Endothelial cell of umbilical vein (primary cell): ENCODE results near the gene CACNA1B. TPM values are rescaled to one million over a fixed set of nuclear protein-coding genes. Genes with fewer than 3 reads are reported as not detected.

Experiments
- BruUV-seq: library from RNA; stranded (reverse); fragments of 400-500 nt; replicated peaks from 2 replicates; lab custom pipeline; 2021; lab: Mats Ljungman, UMichigan
- CTCF ChIA-PET: fragments of 300-600, 350-600 bp; sonication (Branson Sonifier 250); formaldehyde crosslinking; loops from one replicate; lab custom pipeline; 2021; ENCODE audit warnings: antibody characterized with exemption, inconsistent platforms; lab: Charles Lee
- POLR2A ChIA-PET: fragments of 300-600, 350-600 bp; sonication (Branson Sonifier 250); formaldehyde crosslinking; loops from one replicate; lab custom pipeline; 2021; ENCODE audit warnings: antibody characterized with exemption, inconsistent platforms; lab: Charles Lee
- DNase-seq: peaks from one replicate; pipeline ENCODE4 v3.0.0-alpha.2; 2011; ENCODE audit warnings: low read depth, low spot score
- FAIRE-seq: peaks from 2 replicates; lab custom pipeline; 2011; peaks lifted over from hg19 to GRCh38; lab: Jason Lieb, UNC
- H2AFZ ChIP-seq: 2 replicates; pipeline ENCODE4 v1.6.0; 2012; ENCODE audit warnings: low read depth, low read length, control low read depth, inconsistent platforms
- H3K27ac ChIP-seq: 2 replicates; pipeline ENCODE4 v1.5.1; 2011; ENCODE audit warnings: low read depth, mild to moderate bottlenecking, control low read depth, low read length, moderate library complexity; ENCODE audit not compliant: insufficient read depth
- H3K27me3 ChIP-seq, 2 experiments: 2 replicates each; pipeline versions ENCODE4 v1.6.0 to v1.6.1; 2011; ENCODE audit warnings: low read length in 2 of 2, mixed read lengths in 1 of 2; ENCODE audit not compliant: control insufficient read depth in 2 of 2, insufficient read depth in 2 of 2
- H3K36me3 ChIP-seq, 2 experiments: 2 replicates in 1 of 2; 3 replicates in 1 of 2; pipeline ENCODE4 v1.5.1; 2011; ENCODE audit warnings: low read length in 2 of 2, mild to moderate bottlenecking in 1 of 2, moderate library complexity in 1 of 2; ENCODE audit not compliant: control insufficient read depth in 2 of 2, insufficient read depth in 2 of 2; ENCODE audit errors: extremely low read depth in 1 of 2
- H3K4me1 ChIP-seq: 3 replicates; pipeline ENCODE4 v1.5.1; 2011; ENCODE audit warnings: mild to moderate bottlenecking, low read length; ENCODE audit not compliant: control insufficient read depth, insufficient read depth; ENCODE audit errors: extremely low read depth
- H3K4me2 ChIP-seq: 2 replicates; pipeline ENCODE4 v1.6.1; 2011; ENCODE audit warnings: low read length, control low read depth, mixed read lengths; ENCODE audit not compliant: insufficient read depth
- H3K4me3 ChIP-seq, 3 experiments: fragments of 200-600 bp in 1 of 3; sonication (generic), shearing (Covaris generic) in 1 of 3; replicated peaks in 1 of 3; 2 replicates each; pipeline ENCODE4 v1.5.1; 2011 to 2016; ENCODE audit warnings: control low read depth in 3 of 3, low read length in 3 of 3, mild to moderate bottlenecking in 2 of 3, inconsistent platforms in 1 of 3, low read depth in 1 of 3, moderate library complexity in 1 of 3; ENCODE audit not compliant: insufficient read depth in 1 of 3
- H3K79me2 ChIP-seq: 2 replicates; pipeline ENCODE4 v1.6.0; 2012; ENCODE audit warnings: low read length, inconsistent platforms; ENCODE audit not compliant: control insufficient read depth, insufficient read depth
- H3K9ac ChIP-seq: replicated peaks from 2 replicates; pipeline ENCODE3; 2011; ENCODE audit warnings: low read length, control low read depth; ENCODE audit not compliant: insufficient read depth; ENCODE audit errors: extremely low read depth
- H3K9me1 ChIP-seq: replicated peaks from 3 replicates; pipeline ENCODE4 v1.6.0; 2011; ENCODE audit warnings: mild to moderate bottlenecking, low read length; ENCODE audit not compliant: control insufficient read depth, insufficient read depth; ENCODE audit errors: extremely low read depth
- H3K9me3 ChIP-seq: replicated peaks from 2 replicates; pipeline ENCODE4 v1.5.1; 2012; ENCODE audit warnings: low read length, inconsistent platforms; ENCODE audit not compliant: control insufficient read depth, insufficient read depth
- H4K20me1 ChIP-seq: replicated peaks from 2 replicates; pipeline ENCODE3; 2011; ENCODE audit warnings: mild to moderate bottlenecking, low read length; ENCODE audit not compliant: control insufficient read depth, insufficient read depth; ENCODE audit errors: extremely low read depth
- CTCF ChIP-seq, 2 donors: IDR thresholded peaks; 1 replicate in 1 of 2; 2 replicates in 1 of 2; pipeline ENCODE4 v1.5.1; 2011; ENCODE audit warnings: low read length in 2 of 2, mild to moderate bottlenecking in 2 of 2, moderate library complexity in 2 of 2, control low read depth in 1 of 2, inconsistent platforms in 1 of 2, low read depth in 1 of 2; ENCODE audit not compliant: insufficient read depth in 1 of 2; ENCODE audit errors: extremely low read depth in 1 of 2
- EZH2 ChIP-seq: IDR thresholded peaks from 2 replicates; pipeline ENCODE4 v1.6.1; 2012; ENCODE audit warnings: borderline replicate concordance, low read depth, mild to moderate bottlenecking, moderate library complexity, low read length, inconsistent platforms; ENCODE audit not compliant: severe bottlenecking
- FOS ChIP-seq: IDR thresholded peaks from 2 replicates; pipeline ENCODE4 v1.6.1; 2011; ENCODE audit warnings: mild to moderate bottlenecking, low read length, moderate library complexity, borderline replicate concordance; ENCODE audit not compliant: insufficient read depth
- JUN ChIP-seq: IDR thresholded peaks from 2 replicates; pipeline ENCODE4 v1.6.1; 2011; ENCODE audit warnings: borderline replicate concordance, low read depth; ENCODE audit not compliant: insufficient read length, insufficient read depth
- dilution Hi-C: fragments of 300-500 bp; cut with MboI; formaldehyde crosslinking; loops from one replicate; pipeline ENCODE4 v1.15.0; 2019; ENCODE audit warnings: low sequenced_read_pairs; ENCODE audit not compliant: extremely low pct_ligation_motif_present
- intact Hi-C: fragments of 100-400 bp; cut with micrococcal nuclease; formaldehyde crosslinking; loops from one replicate; pipeline ENCODE4 v1.10.0; 2022
- polyA plus RNA-seq, 4 experiments: library from polyadenylated mRNA; depleted of rRNA in 3 of 4; stranded (reverse) in 3 of 4; unstranded in 1 of 4; fragments of >200 nt; gene quantifications; 2 replicates each; pipeline versions ENCODE4 v1.2.1 to v1.2.3, GENCODE V29; 2011 to 2012; ENCODE audit warnings: missing spikeins in 1 of 4
- total RNA-seq: library from RNA; stranded (reverse); gene quantifications from 2 replicates; pipeline ENCODE4 v1.2.3, GENCODE V29; 2021

CACNA1B gene
- total and polyA plus RNA-seq, 2 donors (not counting 3 experiments of a cell fraction or from before 2014, with no cell fraction given), result 0.11 to 0.41 TPM

GRCh38 chr9:138053996-138054752, 176.6 kb downstream of the CACNA1B start:
- no peak for DNase-seq
- Histone ChIP-seq H3K36me3 (no peaks in the 10 kb centered on the region), H3K27ac (no peak overlapping the region), H3K9me1 (no peaks in the 10 kb centered on the region), H3K4me3 (no peak overlapping the region), H4K20me1 (no peaks in the 10 kb centered on the region), H3K4me2 (no peak overlapping the region), H3K27me3 (no peaks in the 10 kb centered on the region), H2AFZ (no peak overlapping the region), H3K9me3 (no peaks in the 10 kb centered on the region), H3K9ac (no peak overlapping the region), H3K79me2 (no peaks in the 10 kb centered on the region), H3K4me1 (no peaks in the 10 kb centered on the region)
- dilution Hi-C loops, result no loop called here
- no TSS peak for BruUV-seq
- TF ChIP-seq FOS, result no peak
- no peak for TF ChIP-seq EZH2
- TF ChIP-seq JUN, result no peak
- TF ChIP-seq CTCF (IDR thresholded peaks at IDR 0.05; ENCODE audit: extremely low read depth in 1 of 2, insufficient read depth in 1 of 2, low read depth in 1 of 2, low read length in 2 of 2), result no peak
- intact Hi-C loops, result loop anchor here (10.0 kb wide), 1 partner anchor 719 kb away; no protein-coding TSS in a partner anchor
- POLR2A ChIA-PET, result no interaction called here
- FAIRE-seq, result no peak
- CTCF ChIA-PET, result no interaction called here
